Mucosa of descending colon (tissue), 3 donors: ENCODE data around the gene TMEM51. TPM values are rescaled to one million over a fixed set of nuclear protein-coding genes. Genes with fewer than 3 reads are reported as not detected.

Source experiments
- ATAC-seq: fragments of 200-7000 bp; cut with Tn5 transposase; one replicate; pipeline ENCODE4 v1.9.1; 2020; ENCODE audit warnings: mild to moderate bottlenecking, moderate library complexity
- DNase-seq, 3 donors: peaks; one replicate each; pipeline ENCODE4 v3.0.0-alpha.2; 2020
- H3K36me3 ChIP-seq: fragments of 200-600 bp; one replicate; pipeline ENCODE4 v1.8.0; 2021; ENCODE audit warnings: low read depth, mild to moderate bottlenecking
- H3K4me1 ChIP-seq: fragments of 200-600 bp; one replicate; pipeline ENCODE4 v1.8.0; 2021; ENCODE audit warnings: low read depth, mild to moderate bottlenecking
- H3K4me3 ChIP-seq: fragments of 200-600 bp; one replicate; pipeline ENCODE4 v1.8.0; 2021; ENCODE audit warnings: mild to moderate bottlenecking
- H3K9me3 ChIP-seq: fragments of 200-600 bp; one replicate; pipeline ENCODE4 v1.8.0; 2021; ENCODE audit warnings: mild to moderate bottlenecking
- intact Hi-C, 2 donors: fragments of 100-400 bp; cut with DNase I in 1 of 2; cut with micrococcal nuclease in 1 of 2; formaldehyde crosslinking; loops; one replicate each; pipeline versions ENCODE4 v1.11.0 to v1.11.1; 2022; cut with DNase I, micrococcal nuclease
- total RNA-seq, 3 donors: library from RNA; stranded (reverse); fragmentation: NEBNext Ultra II Directional in 2 of 3; extraction: Animal tissue kit (Norgen Biotek cat#: 25700) in 2 of 3; gene quantifications; one replicate each; pipeline versions ENCODE4 v1.2.1 to v1.2.4, GENCODE V29; 2021 to 2023
- TF ChIP-seq, protein P1 (sequence below): fragments of 200-600 bp; IDR thresholded peaks from one replicate; pipeline ENCODE4 v1.8.0; 2022; ENCODE audit warnings: antibody characterized with exemption, mild to moderate bottlenecking
- donor health status: DM: no; HTN: no; CAD: no; lungs with moderate emphysema.
- donor health status: DM: no; HTN: no; CAD: no.
- donor health status: DM: no; HTN: yes; CAD: no.

TMEM51 gene
- total RNA-seq, 3 donors from 2014 or later: 19.1 to 31.8 (median 26.6) TPM

- ATAC-seq: no peak
- no peak overlapping the region for H3K4me3 ChIP-seq
- TF ChIP-seq, protein P1, sequence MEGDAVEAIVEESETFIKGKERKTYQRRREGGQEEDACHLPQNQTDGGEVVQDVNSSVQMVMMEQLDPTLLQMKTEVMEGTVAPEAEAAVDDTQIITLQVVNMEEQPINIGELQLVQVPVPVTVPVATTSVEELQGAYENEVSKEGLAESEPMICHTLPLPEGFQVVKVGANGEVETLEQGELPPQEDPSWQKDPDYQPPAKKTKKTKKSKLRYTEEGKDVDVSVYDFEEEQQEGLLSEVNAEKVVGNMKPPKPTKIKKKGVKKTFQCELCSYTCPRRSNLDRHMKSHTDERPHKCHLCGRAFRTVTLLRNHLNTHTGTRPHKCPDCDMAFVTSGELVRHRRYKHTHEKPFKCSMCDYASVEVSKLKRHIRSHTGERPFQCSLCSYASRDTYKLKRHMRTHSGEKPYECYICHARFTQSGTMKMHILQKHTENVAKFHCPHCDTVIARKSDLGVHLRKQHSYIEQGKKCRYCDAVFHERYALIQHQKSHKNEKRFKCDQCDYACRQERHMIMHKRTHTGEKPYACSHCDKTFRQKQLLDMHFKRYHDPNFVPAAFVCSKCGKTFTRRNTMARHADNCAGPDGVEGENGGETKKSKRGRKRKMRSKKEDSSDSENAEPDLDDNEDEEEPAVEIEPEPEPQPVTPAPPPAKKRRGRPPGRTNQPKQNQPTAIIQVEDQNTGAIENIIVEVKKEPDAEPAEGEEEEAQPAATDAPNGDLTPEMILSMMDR: no peak
- intact Hi-C loops: no loop called here
- H3K9me3 ChIP-seq: no peaks in the 10 kb centered on the region
- H3K4me1 ChIP-seq: no peaks in the 10 kb centered on the region
- DNase-seq: no peak
- no peaks in the 10 kb centered on the region for H3K36me3 ChIP-seq
Measured at GRCh38 chr1:15254559-15254958, 101.0 kb downstream of the TMEM51 start.

DNA sequence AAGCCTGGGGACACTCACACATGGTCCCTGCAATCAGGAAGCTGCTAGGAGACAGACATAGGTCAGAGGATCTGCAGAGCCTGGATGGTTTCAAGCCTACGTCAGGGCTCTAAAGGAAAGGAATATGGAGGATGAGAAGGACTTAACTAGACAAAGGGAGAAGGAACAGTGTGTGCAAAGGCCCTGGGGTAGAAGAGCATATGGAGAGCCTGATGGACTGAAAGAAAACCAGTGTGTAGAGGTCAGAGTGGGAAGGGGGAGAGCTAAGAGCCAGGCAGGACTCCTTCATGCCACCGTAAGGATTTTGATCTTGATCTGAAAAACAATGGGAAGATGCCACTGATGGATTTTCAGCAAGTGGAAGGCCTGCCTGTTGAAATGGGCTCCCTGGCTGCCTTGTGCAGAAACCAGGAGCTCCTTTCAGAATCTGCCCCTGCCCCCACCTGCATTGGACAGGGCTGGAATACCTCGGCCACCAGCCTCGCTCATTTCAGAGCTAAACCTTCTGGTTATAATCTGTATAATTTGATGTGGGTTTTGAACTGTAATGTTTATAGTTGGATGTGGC, 102.1 kb downstream of the TMEM51 start:
- DNase-seq: no peak
- ATAC-seq: no peak
- Histone ChIP-seq H3K4me1 (no peaks in the 10 kb centered on the region), H3K36me3 (no peaks in the 10 kb centered on the region), H3K4me3 (no peak overlapping the region), H3K9me3 (no peaks in the 10 kb centered on the region)
- intact Hi-C loops: no loop called here
- TF ChIP-seq, protein P1: no peak

DNA sequence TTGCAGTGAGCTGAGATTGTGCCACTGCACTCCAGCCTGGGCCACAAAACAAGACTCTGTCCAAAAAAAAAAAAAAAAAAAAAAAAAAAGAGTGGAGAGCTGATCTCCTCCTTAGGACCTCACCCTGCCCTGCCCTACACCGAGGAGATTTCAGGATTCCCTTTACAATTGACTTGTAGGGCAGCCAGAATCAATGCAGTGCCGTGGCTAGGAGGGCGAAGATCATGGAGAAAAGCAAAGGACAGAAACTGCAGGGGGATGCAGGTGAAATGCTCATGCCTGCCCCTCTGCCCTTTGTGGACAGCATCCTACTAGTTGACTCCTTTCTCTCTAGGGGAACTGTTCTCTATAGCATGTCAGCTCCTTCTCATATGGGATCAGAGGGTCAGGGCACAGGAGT, 103.0 kb downstream of the TMEM51 start:
- Histone ChIP-seq H3K4me1 (peaks cover 6% of the 10 kb centered on the region), H3K9me3 (no peaks in the 10 kb centered on the region), H3K4me3 (no peak overlapping the region), H3K36me3 (no peaks in the 10 kb centered on the region)
- ATAC-seq: no peak
- intact Hi-C loops: no loop called here
- DNase-seq: no peak
- TF ChIP-seq, protein P1: no peak

- TF ChIP-seq, protein P1: no peak
- no peak for DNase-seq
- H3K36me3 ChIP-seq: no peaks in the 10 kb centered on the region
- no peak overlapping the region for H3K4me3 ChIP-seq
- H3K4me1 ChIP-seq: peaks cover 6% of the 10 kb centered on the region
- H3K9me3 ChIP-seq: no peaks in the 10 kb centered on the region
- intact Hi-C loops: no loop called here
- no peak for ATAC-seq
Measured at GRCh38 chr1:15257309-15257708, 103.8 kb downstream of the TMEM51 start.

- Histone ChIP-seq H3K9me3 (no peaks in the 10 kb centered on the region), H3K4me3 (no peak overlapping the region), H3K36me3 (no peaks in the 10 kb centered on the region), H3K4me1 (peaks cover 6% of the 10 kb centered on the region)
- ATAC-seq: no peak
- intact Hi-C loops: no loop called here
- TF ChIP-seq, protein P1: no peak
- DNase-seq: no peak
Measured at GRCh38 chr1:15258833-15259621, 105.5 kb downstream of the TMEM51 start.
